Measurements from ENCODE around the gene FNIP2. TPM values are rescaled to one million over a fixed set of nuclear protein-coding genes. Genes with fewer than 3 reads are reported as not detected.

The FNIP2 gene
- total RNA-seq, 1 donor from 2014 or later: 30.5 TPM

- no peak overlapping the region for H3K4me3 Mint-ChIP-seq
- no peak overlapping the region for H3K27ac Mint-ChIP-seq (ENCODE audit: unreplicated experiment)
- H3K27me3 Mint-ChIP-seq (ENCODE audit: low read depth): no peaks in the 10 kb centered on the region
- H3K9me3 Mint-ChIP-seq: no peaks in the 10 kb centered on the region
- no peak for DNase-seq (ENCODE audit: low read depth, low spot score)
- no peak for TF ChIP-seq CTCF (conservative IDR thresholded peaks at IDR 0.05)
- H3K4me1 Mint-ChIP-seq: peaks cover 29% of the 10 kb centered on the region
- no peaks in the 10 kb centered on the region for H3K36me3 Mint-ChIP-seq (ENCODE audit: low read depth)
Measured at GRCh38 chr4:158812543-158812942, 43.7 kb downstream of the FNIP2 start.

GRCh38 chr4:158813113-158813512 lies 44.3 kb downstream of the FNIP2 start:
- TF ChIP-seq CTCF (conservative IDR thresholded peaks at IDR 0.05): no peak
- Mint-ChIP-seq H3K27ac (ENCODE audit: unreplicated experiment) (no peak overlapping the region), H3K9me3 (no peaks in the 10 kb centered on the region), H3K36me3 (ENCODE audit: low read depth) (no peaks in the 10 kb centered on the region), H3K4me1 (peaks cover 29% of the 10 kb centered on the region), H3K27me3 (ENCODE audit: low read depth) (no peaks in the 10 kb centered on the region), H3K4me3 (no peak overlapping the region)
- DNase-seq (ENCODE audit: low read depth, low spot score): no peak

- no peak for DNase-seq (ENCODE audit: low read depth, low spot score)
- peaks cover 29% of the 10 kb centered on the region for H3K4me1 Mint-ChIP-seq
- no peak overlapping the region for H3K27ac Mint-ChIP-seq (ENCODE audit: unreplicated experiment)
- TF ChIP-seq CTCF (conservative IDR thresholded peaks at IDR 0.05): no peak
- H3K9me3 Mint-ChIP-seq: no peaks in the 10 kb centered on the region
- no peak overlapping the region for H3K4me3 Mint-ChIP-seq
- H3K27me3 Mint-ChIP-seq (ENCODE audit: low read depth): no peaks in the 10 kb centered on the region
- H3K36me3 Mint-ChIP-seq (ENCODE audit: low read depth): no peaks in the 10 kb centered on the region
Measured at GRCh38 chr4:158814207-158814606, 45.4 kb downstream of the FNIP2 start.

GRCh38 chr4:158814636-158815330 lies 46.0 kb downstream of the FNIP2 start:
- H3K27me3 Mint-ChIP-seq (ENCODE audit: low read depth): no peaks in the 10 kb centered on the region
- H3K4me3 Mint-ChIP-seq: no peak overlapping the region
- no peaks in the 10 kb centered on the region for H3K36me3 Mint-ChIP-seq (ENCODE audit: low read depth)
- H3K27ac Mint-ChIP-seq (ENCODE audit: unreplicated experiment): no peak overlapping the region
- peaks cover 29% of the 10 kb centered on the region for H3K4me1 Mint-ChIP-seq
- TF ChIP-seq CTCF (conservative IDR thresholded peaks at IDR 0.05): no peak
- DNase-seq (ENCODE audit: low read depth, low spot score): no peak
- H3K9me3 Mint-ChIP-seq: no peaks in the 10 kb centered on the region

- Mint-ChIP-seq H3K36me3 (ENCODE audit: low read depth) (no peaks in the 10 kb centered on the region), H3K4me1 (peaks cover 22% of the 10 kb centered on the region)
- TF ChIP-seq CTCF (conservative IDR thresholded peaks at IDR 0.05): no peak
Measured at GRCh38 chr4:158816955-158817354, 48.1 kb downstream of the FNIP2 start.

More at GRCh38 chr4:158816955-158817354, 48.1 kb downstream of the FNIP2 start:
- H3K27ac Mint-ChIP-seq (ENCODE audit: unreplicated experiment): no peak overlapping the region
- H3K4me3 Mint-ChIP-seq: no peak overlapping the region
- DNase-seq (ENCODE audit: low read depth, low spot score): no peak
- no peaks in the 10 kb centered on the region for H3K9me3 Mint-ChIP-seq
- H3K27me3 Mint-ChIP-seq (ENCODE audit: low read depth): no peaks in the 10 kb centered on the region
